GM21447 (cell line): ENCODE data around the gene ETDA.
"Not testable (repeated sequence)": the region's sequence is repeated elsewhere in the genome, so short reads cannot be mapped to it uniquely, and the experiment has no call there.

ENCODE experiments used
- ATAC-seq: cut with Tn5 transposase; IDR thresholded peaks from one replicate; pipeline ENCODE4 v1.9.1; 2021; ENCODE audit not compliant: unreplicated experiment

ETDA gene

GRCh38 chrX:135252011-135252518 is at the start of gene ETDA:
Gene ETDA (plus strand): TSS chrX:135252061. CDS start chrX:135253277, 1,216 bp downstream.
- ATAC-seq, result not testable (repeated sequence)

GRCh38 chrX:135206427-135206826 is 45.4 kb upstream of the ETDA start:
- not testable (repeated sequence) for ATAC-seq

GRCh38 chrX:135213200-135213844 is 38.5 kb upstream of the ETDA start:
- peak; percentile 51 for ATAC-seq

- ATAC-seq, result not testable (repeated sequence)
Observed at GRCh38 chrX:135245989-135246388, 5.9 kb upstream of the ETDA start.

GRCh38 chrX:135256087-135256684 is 4.3 kb downstream of the ETDA start:
- ATAC-seq, result not testable (repeated sequence)

GRCh38 chrX:135256923-135257322 is 5.1 kb downstream of the ETDA start:
- no peak for ATAC-seq

GRCh38 chrX:135257469-135257868 is 5.6 kb downstream of the ETDA start:
- ATAC-seq, result no peak

GRCh38 chrX:135260976-135261375 is 9.1 kb downstream of the ETDA start:
- ATAC-seq, result not testable (repeated sequence)

- not testable (repeated sequence) for ATAC-seq
Observed at GRCh38 chrX:135263376-135263775, 11.5 kb downstream of the ETDA start.

GRCh38 chrX:135264206-135264605 is 12.3 kb downstream of the ETDA start:
- ATAC-seq, result no peak

GRCh38 chrX:135273162-135273561 is 21.3 kb downstream of the ETDA start:
- no peak for ATAC-seq

- ATAC-seq, result no peak
Observed at GRCh38 chrX:135275973-135276372, 24.1 kb downstream of the ETDA start.

- ATAC-seq, result no peak
Observed at GRCh38 chrX:135287266-135287823, 35.5 kb downstream of the ETDA start.

GRCh38 chrX:135295238-135295943 is 43.5 kb downstream of the ETDA start:
- ATAC-seq, result peak; percentile 100

GRCh38 chrX:135295944-135296305 is 44.1 kb downstream of the ETDA start:
- peak; percentile 60 for ATAC-seq

GRCh38 chrX:135302269-135302873 is 50.5 kb downstream of the ETDA start:
- no peak for ATAC-seq
